Thyroid gland (tissue), 4 donors: ENCODE results near the gene MARK3. TPM values are rescaled to one million over a fixed set of nuclear protein-coding genes. Genes with fewer than 3 reads are reported as not detected.
A peak's percentile ranks its signal among the peaks of the same experiment; 100 is the strongest.

Experiments used
- DNase-seq, 2 donors: peaks; one replicate each; pipeline ENCODE4 v3.0.0-alpha.2; 2019
- H3K27ac ChIP-seq, 3 donors: fragments of 200-600 bp; sonication (generic); 1 replicate in 2 of 3; 2 replicates in 1 of 3; pipeline ENCODE4 v1.5.1; 2016 to 2019; ENCODE audit warnings: mild to moderate bottlenecking in 1 of 3, moderate library complexity in 1 of 3
- H3K27me3 ChIP-seq: fragments of 200-600 bp; sonication (generic); one replicate; pipeline ENCODE4 v1.5.1; 2019
- H3K36me3 ChIP-seq, 2 donors: fragments of 200-600 bp; sonication (generic); one replicate each; pipeline ENCODE4 v1.5.1; 2016 to 2019
- H3K4me1 ChIP-seq, 2 donors: fragments of 200-600 bp; sonication (generic); one replicate each; pipeline ENCODE4 v1.5.1; 2017 to 2019
- H3K4me3 ChIP-seq, 3 donors: fragments of 200-600 bp; sonication (generic); replicated peaks in 1 of 3; 1 replicate in 2 of 3; 2 replicates in 1 of 3; pipeline ENCODE4 v1.5.1; 2016; ENCODE audit warnings: mild to moderate bottlenecking in 1 of 3
- H3K9me3 ChIP-seq: fragments of 200-600 bp; sonication (generic); one replicate; pipeline ENCODE4 v1.5.1; 2017
- POLR2A ChIP-seq, 2 donors: fragments of 450-650 bp; IDR thresholded peaks; one replicate each; pipeline ENCODE4 v1.6.1; 2017; ENCODE audit warnings: antibody characterized with exemption in 2 of 2, mild to moderate bottlenecking in 2 of 2, moderate library complexity in 1 of 2
- WGBS, 2 donors: methylation state at CpG; one replicate each; pipeline ENCODE4 v1.1.5; 2017; 5-methylcytosine and 5-hydroxymethylcytosine counted together
- intact Hi-C: fragments of 100-400 bp; cut with DNase I; formaldehyde crosslinking; loops from one replicate; pipeline ENCODE4 v1.15.1; 2023
- total RNA-seq, 4 donors: library from RNA; depleted of rRNA; stranded (reverse); fragments of >200 nt; gene quantifications; one replicate each; pipeline ENCODE4 v1.2.3, GENCODE V29; 2016
- TF ChIP-seq, protein P1 (sequence below), 6 experiments: fragments of 200-600 bp in 3 of 6; fragments of 450-650 bp in 3 of 6; sonication (generic) in 3 of 6; IDR thresholded peaks; one replicate each; pipeline ENCODE4 v1.5.1; 2016 to 2019; ENCODE audit warnings: antibody characterized with exemption in 6 of 6, mild to moderate bottlenecking in 2 of 6, inconsistent platforms in 1 of 6, moderate library complexity in 1 of 6

MARK3 gene
- total RNA-seq, 4 donors from 2014 or later, result 105 to 164 (median 114) TPM

DNA sequence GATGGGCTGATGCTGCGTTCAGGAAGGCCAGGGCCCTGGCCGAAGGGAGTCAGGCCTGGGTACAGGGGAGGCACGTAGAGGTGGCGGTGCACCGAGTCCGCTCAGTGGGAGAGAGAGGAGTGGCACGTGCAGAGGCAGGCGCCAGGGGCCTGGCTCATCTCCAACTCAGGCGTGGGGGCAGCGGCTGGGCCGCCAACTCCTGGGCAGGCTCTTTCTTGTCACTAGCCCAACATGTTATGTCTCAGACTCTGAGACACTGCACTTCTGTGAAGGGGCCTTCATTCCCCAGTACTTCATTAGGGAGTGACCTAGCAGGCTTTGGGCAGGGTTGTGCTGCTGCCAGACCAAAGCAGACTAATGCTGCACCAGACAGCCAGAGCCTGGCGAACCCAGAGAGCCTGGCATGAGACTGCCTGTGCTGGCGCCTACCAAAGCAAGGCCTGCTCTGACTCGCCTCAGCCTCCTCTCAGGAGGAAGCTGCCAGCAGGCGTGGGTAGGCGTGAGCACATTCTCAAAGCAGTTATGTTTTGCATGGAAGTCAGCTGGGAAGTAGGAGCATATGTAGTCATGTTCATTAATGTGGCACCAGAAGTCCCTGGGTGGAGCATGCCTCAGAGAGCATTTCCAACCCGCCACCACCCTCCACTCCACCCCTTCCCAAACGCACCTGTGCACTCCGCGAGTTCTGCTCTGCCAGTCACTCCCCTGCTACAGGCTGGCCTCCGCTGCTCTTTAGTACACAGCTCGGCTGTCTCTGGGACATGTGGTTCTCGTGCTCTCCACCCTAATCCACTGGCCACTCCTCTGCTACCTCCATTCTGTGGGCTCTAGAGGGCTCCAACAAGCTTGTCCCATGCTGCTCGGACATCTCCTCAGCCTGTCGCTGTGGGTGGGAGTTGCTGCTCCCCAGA is 127.7 kb downstream of the MARK3 start:
- no peaks in the 10 kb centered on the region for H3K27me3 ChIP-seq
- peak in 1 of 2 donors; percentile 38 for TF ChIP-seq POLR2A (IDR thresholded peaks at IDR 0.05)
- TF ChIP-seq, protein P1, sequence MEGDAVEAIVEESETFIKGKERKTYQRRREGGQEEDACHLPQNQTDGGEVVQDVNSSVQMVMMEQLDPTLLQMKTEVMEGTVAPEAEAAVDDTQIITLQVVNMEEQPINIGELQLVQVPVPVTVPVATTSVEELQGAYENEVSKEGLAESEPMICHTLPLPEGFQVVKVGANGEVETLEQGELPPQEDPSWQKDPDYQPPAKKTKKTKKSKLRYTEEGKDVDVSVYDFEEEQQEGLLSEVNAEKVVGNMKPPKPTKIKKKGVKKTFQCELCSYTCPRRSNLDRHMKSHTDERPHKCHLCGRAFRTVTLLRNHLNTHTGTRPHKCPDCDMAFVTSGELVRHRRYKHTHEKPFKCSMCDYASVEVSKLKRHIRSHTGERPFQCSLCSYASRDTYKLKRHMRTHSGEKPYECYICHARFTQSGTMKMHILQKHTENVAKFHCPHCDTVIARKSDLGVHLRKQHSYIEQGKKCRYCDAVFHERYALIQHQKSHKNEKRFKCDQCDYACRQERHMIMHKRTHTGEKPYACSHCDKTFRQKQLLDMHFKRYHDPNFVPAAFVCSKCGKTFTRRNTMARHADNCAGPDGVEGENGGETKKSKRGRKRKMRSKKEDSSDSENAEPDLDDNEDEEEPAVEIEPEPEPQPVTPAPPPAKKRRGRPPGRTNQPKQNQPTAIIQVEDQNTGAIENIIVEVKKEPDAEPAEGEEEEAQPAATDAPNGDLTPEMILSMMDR (IDR thresholded peaks at IDR 0.05), result peak in 1 of 6 experiments; percentile 5
- H3K4me3 ChIP-seq, result no peak overlapping the region
- intact Hi-C loops, result no loop called here
- H3K36me3 ChIP-seq, result peaks cover 0 to 3% of the 10 kb centered on the region in 2 donors
- peak; percentile 94 to 95 for DNase-seq
- H3K4me1 ChIP-seq, result peaks cover 68 to 85% of the 10 kb centered on the region in 2 donors
- no peaks in the 10 kb centered on the region for H3K9me3 ChIP-seq
- 33 to 34% methylated on average over 18 to 23 of the region's 25 CpGs for WGBS, 2 donors
- H3K27ac ChIP-seq, result peak overlapping the region; percentile 91 to 99 (median 98)

DNA sequence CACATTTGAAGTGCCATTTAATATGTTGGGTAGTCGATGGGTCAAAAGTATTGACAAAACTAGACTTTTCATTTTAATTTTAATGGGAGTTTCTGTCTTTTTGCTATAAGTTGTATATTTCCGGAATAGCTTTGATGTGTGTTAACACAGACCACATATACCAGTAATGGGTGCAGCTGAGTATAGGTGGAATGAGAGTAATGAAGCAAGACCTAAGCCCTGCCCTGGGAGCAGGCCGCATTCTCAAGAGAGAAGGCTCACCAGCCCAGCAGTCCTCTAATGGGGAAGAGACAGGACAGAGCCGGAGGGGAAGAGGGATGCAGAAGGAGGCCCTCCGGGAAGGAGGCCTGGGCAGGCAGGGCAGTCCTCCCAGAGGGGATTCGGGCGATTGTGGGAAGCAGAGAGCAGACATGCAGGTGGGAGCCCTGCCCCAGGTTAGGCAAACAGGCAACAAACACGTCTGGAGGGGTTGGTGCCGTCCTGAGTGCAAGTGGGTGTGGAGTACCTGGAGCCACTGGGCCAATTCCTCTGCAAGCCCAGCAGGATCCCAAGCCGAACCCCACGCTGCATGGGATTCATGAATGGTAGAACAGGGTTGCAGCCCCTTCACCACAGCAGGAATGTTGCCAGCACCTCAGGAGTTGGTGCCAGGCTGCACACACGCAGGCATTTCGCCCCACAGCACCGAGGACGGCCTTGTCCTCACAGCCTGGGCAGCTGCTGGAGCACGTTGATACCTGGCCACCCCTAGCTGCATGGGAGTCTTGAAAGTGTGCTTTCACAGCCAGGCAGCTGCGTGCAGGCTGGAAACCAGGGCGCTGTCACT is 129.6 kb downstream of the MARK3 start:
- peak; percentile 87 to 91 for DNase-seq
- Histone ChIP-seq H3K9me3 (no peaks in the 10 kb centered on the region), H3K4me1 (peaks cover 81 to 90% of the 10 kb centered on the region in 2 donors), H3K36me3 (peaks cover 0 to 1% of the 10 kb centered on the region in 2 donors), H3K27me3 (no peaks in the 10 kb centered on the region), H3K4me3 (no peak overlapping the region), H3K27ac (peak overlapping the region; percentile 70 to 98 (median 94))
- TF ChIP-seq, protein P1 (IDR thresholded peaks at IDR 0.05), result peak in 1 of 6 experiments; percentile 7
- no peak for TF ChIP-seq POLR2A (IDR thresholded peaks at IDR 0.05)
- intact Hi-C loops, result no loop called here
- 42 to 49% methylated on average over 18 of the region's 18 CpGs for WGBS, 2 donors

DNA sequence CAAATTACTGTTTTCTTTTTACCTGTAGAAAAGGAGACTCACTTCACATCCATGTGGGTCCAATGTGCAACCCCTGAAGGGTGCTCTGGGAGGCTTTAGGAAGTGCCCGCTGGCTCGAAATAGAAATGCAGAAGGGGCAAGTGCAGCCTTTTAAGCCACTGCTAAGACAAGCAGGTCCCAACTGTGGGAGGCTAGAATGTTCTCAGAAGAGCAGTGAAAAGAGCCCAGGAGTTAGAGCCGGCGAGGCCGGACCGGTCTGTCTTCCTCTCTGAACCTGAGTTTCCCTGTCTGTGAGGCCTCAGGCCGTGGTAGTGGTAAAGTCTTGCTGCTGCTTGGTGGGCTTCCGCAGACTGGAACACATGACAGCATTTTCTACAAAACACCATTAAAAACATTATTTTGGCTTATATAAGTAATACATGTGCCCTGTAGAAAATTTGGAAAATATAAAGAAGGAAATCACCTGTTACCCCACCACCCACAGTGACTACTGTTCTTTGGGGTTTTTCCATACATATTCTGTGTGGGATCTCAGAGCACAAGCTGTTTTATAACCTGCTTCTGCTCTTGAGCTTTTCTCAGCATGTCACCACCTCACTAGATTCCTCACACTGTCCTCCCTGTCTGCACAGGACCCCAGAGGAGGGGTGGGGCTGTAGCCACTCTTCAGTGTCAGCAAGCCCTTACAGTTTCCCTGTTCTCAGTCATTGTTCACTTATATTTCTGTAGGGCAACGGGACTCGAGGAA is 131.4 kb downstream of the MARK3 start:
- no peak overlapping the region for H3K4me3 ChIP-seq
- TF ChIP-seq, protein P1 (IDR thresholded peaks at IDR 0.05), result no peak
- TF ChIP-seq POLR2A (IDR thresholded peaks at IDR 0.05), result no peak
- DNase-seq, result peak; percentile 45 to 50
- intact Hi-C loops, result no loop called here
- peaks cover 79 to 85% of the 10 kb centered on the region in 2 donors for H3K4me1 ChIP-seq
- no peaks in the 10 kb centered on the region for H3K27me3 ChIP-seq
- peak overlapping the region; percentile 70 to 98 (median 94) for H3K27ac ChIP-seq
- H3K36me3 ChIP-seq, result no peaks in the 10 kb centered on the region
- WGBS, 2 donors, result 48 to 67% methylated on average over 10 of the region's 10 CpGs
- H3K9me3 ChIP-seq, result no peaks in the 10 kb centered on the region

DNA sequence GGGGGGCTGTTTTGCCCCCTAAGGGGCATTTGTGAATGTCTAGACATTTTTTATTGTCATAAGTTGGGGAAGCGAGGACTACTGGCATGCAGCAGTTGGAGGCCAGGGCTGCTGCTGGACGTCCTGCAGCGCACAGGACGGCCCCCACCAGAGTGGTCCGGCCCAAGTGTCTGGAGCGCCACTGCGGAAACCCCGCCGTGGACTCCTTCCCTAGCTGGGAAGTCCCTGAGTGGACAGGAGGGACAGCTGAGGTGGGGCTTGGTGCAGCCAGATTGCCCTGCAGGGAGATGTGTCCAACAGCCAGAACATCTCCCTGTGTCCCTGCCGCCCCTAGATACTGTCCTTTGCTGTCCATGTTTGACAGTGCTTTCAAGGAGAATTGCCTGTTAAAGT is 132.0 kb downstream of the MARK3 start:
- DNase-seq, result no peak
- Histone ChIP-seq H3K27ac (peak overlapping the region; percentile 70 to 98 (median 94)), H3K27me3 (no peaks in the 10 kb centered on the region), H3K9me3 (no peaks in the 10 kb centered on the region), H3K4me3 (no peak overlapping the region), H3K4me1 (peaks cover 79 to 84% of the 10 kb centered on the region in 2 donors), H3K36me3 (no peaks in the 10 kb centered on the region)
- intact Hi-C loops, result no loop called here
- WGBS, 2 donors, result 70 to 71% methylated on average over 1 to 9 of the region's 10 CpGs
- TF ChIP-seq, protein P1 (IDR thresholded peaks at IDR 0.05), result no peak
- no peak for TF ChIP-seq POLR2A (IDR thresholded peaks at IDR 0.05)
